Measurements from ENCODE around the gene SREBF1.
A peak's percentile ranks its signal among the peaks of the same experiment; 100 is the strongest.

The SREBF1 gene

DNA sequence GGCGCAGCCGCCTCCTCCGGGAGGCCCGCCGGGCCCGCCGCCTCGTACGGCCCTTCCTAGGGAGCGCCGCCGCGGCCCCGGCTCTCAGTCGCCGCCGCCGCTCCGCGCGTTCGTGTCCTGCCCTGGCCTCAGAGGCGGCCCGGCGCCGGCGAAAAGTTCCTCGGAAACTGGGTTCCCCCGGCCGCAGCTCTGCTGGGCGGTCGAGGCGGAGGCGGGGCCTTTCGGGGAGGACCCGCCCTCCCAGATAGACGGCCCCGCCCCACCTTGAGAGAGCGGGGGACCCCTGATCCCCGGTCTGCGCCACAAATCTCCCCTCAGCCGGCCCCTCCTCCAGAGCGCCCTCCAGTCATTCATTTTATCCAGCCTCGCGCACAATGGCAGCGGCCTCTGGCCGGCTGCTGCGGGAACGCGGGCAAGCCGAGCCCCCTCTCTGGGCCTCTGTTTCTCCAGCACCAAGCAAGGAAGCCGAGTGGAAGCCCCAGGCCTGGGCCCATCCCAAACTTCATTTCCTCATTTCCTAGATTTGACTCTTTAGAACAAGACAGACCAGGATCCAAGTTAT is at the start of gene SREBF1:
TSS of gene SREBF1 (minus strand) at position 169 of the 562 bp plus-strand sequence. CDS start 169 bp downstream, outside the sequence.
- H3K36me3 ChIP-seq (replicated peaks) = peaks cover 16% of the 10 kb centered on the region
- peak; percentile 14 to 74 for DNase-seq (ENCODE audit: low spot score in 2 of 2)
- in situ Hi-C loops (cut with MboI; ENCODE audit: low sequenced_read_pairs) = no loop called here
- H3K4me1 ChIP-seq = peaks cover 58% of the 10 kb centered on the region
- peak within 1 kb of the TSS; percentile 79 for H3K4me3 ChIP-seq
- H3K9me3 ChIP-seq = no peaks in the 10 kb centered on the region
- H3K27me3 ChIP-seq (ENCODE audit: low read depth) = no peaks in the 10 kb centered on the region

GRCh38 chr17:17886226-17886625 is 49.4 kb upstream of the SREBF1 start:
- Histone ChIP-seq H3K4me3 (no peak overlapping the region), H3K36me3 (replicated peaks) (no peaks in the 10 kb centered on the region), H3K27me3 (ENCODE audit: low read depth) (no peaks in the 10 kb centered on the region), H3K4me1 (no peaks in the 10 kb centered on the region), H3K9me3 (no peaks in the 10 kb centered on the region)
- no peak for DNase-seq (ENCODE audit: low spot score in 2 of 2)
- in situ Hi-C loops (cut with MboI; ENCODE audit: low sequenced_read_pairs) = no loop called here

DNA sequence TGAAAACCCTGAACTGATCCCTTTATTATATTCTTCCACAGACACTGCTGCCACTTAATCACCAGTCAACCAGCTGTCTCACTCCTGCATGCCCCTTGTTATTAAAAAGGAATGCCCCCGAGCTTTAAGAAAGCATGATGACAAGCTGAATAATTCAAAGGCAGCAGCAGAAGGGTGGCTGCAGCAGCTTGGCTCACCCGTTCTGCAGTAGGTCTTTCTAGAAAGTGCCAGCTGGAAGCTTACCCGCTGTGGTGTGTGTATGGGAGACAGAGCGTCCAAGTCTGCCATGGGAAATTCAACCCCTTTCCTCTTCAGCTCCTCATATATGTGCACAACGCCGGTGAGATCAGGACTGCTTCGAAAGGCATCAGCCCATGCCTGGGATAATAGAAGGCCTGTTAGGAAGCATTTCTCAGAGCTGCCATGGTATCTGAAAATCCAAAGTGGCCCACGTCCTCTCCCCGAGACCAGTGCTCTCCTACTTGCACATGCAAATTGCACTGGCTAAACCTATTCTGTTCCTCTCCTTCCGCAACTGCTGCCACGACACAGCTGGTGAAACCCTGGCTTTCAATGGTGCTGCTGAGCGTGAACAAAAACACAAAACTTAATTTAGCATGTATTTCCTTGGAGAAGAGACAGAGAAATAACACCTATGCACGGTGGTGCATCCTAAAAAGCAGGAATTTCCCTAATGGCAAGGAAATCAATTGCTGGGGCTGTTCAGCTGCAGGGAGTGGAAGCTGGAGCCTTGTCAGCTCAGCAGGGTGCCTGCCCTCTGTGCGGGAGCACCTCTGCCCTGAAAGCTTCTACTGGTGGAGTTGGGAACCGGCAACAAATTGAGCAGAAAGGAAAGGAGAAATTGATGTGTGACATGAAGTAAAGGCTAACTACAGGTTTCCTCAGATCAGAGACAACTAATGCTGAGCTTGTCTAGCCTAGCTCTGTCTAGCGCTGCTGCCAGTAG is 47.9 kb upstream of the SREBF1 start:
- no peak overlapping the region for H3K4me3 ChIP-seq
- DNase-seq (ENCODE audit: low spot score in 2 of 2) = no peak
- in situ Hi-C loops (cut with MboI; ENCODE audit: low sequenced_read_pairs) = no loop called here
- no peaks in the 10 kb centered on the region for H3K27me3 ChIP-seq (ENCODE audit: low read depth)
- H3K4me1 ChIP-seq = no peaks in the 10 kb centered on the region
- H3K36me3 ChIP-seq (replicated peaks) = no peaks in the 10 kb centered on the region
- H3K9me3 ChIP-seq = no peaks in the 10 kb centered on the region

DNA sequence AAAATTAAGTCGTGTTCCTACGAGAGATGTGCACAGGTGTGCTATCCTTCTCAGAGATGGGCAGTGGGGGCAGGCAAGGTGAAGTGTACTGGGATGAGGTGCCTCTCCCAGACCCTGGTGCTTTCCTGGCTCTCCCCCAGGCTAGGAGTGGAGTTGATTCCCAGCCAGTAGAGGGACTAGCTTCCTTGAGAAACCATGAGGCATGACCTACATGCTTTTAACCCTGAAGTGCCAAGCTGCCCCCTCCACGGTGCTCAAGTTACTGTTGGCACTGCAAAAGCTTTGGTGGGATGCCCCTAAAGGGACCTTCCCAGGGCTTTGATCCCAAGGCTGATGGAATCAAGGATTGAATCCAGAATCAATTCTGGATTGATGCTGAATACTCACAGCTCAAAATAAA is 47.0 kb upstream of the SREBF1 start:
- no peak for DNase-seq (ENCODE audit: low spot score in 2 of 2)
- Histone ChIP-seq H3K36me3 (replicated peaks) (0 out of 2 replicates have a peak, but pooled peaks cover 1% of the 10 kb centered on the region), H3K4me1 (no peaks in the 10 kb centered on the region), H3K4me3 (no peak overlapping the region), H3K27me3 (ENCODE audit: low read depth) (no peaks in the 10 kb centered on the region), H3K9me3 (no peaks in the 10 kb centered on the region)
- in situ Hi-C loops (cut with MboI; ENCODE audit: low sequenced_read_pairs) = no loop called here

GRCh38 chr17:17882082-17882581 is 45.3 kb upstream of the SREBF1 start:
- Histone ChIP-seq H3K27me3 (ENCODE audit: low read depth) (no peaks in the 10 kb centered on the region), H3K9me3 (no peaks in the 10 kb centered on the region), H3K4me3 (no peak overlapping the region), H3K4me1 (no peaks in the 10 kb centered on the region), H3K36me3 (replicated peaks) (peaks cover 9% of the 10 kb centered on the region)
- in situ Hi-C loops (cut with MboI; ENCODE audit: low sequenced_read_pairs) = no loop called here
- DNase-seq (ENCODE audit: low spot score in 2 of 2) = no peak

GRCh38 chr17:17880577-17881196 is 43.9 kb upstream of the SREBF1 start:
- H3K4me3 ChIP-seq = no peak overlapping the region
- H3K4me1 ChIP-seq = no peaks in the 10 kb centered on the region
- no peak for DNase-seq (ENCODE audit: low spot score in 2 of 2)
- in situ Hi-C loops (cut with MboI; ENCODE audit: low sequenced_read_pairs) = no loop called here
- no peaks in the 10 kb centered on the region for H3K9me3 ChIP-seq
- H3K36me3 ChIP-seq (replicated peaks) = peaks cover 9% of the 10 kb centered on the region
- H3K27me3 ChIP-seq (ENCODE audit: low read depth) = no peaks in the 10 kb centered on the region

DNA sequence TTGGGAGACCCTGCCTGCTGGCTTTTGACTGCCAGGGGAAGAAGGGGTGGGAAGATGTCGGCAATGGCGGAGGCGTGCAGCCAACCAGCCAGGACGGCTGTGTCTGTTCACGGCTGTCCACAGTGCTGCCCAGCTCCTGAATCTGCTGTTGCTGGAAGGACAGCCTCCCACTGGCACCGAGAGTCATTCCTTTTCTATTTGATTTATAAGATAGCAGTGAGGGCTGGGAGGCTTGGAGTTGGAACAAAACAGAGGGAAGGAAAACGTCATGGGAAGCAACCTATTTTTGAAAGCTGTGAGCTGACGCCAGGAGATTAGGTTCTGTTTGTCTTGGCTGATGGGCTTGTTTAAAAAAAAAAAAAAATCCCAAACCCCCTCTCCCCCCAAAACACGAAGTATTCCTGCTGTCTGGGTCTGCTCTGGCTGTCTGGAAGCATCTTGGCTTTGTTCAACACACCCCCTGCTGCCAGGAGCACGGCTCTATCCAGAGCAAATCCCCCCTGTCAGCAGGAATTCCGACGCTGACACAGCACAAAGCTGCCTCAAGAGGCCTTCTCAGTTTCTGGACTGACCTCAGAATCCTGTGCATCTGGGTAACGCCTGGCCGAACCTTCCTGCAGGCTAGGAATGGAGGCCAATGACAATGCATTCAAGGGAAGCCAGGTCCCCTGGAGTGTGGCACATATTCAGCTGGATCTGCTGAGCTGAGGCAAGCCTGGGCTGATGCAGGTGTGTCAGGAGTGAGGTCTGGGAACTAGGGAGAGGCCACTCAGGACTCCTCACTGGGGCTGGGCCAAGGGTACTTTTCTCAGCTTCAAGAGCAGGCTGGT is 41.0 kb upstream of the SREBF1 start:
- Histone ChIP-seq H3K27me3 (ENCODE audit: low read depth) (no peaks in the 10 kb centered on the region), H3K36me3 (replicated peaks) (peaks cover 9% of the 10 kb centered on the region), H3K4me3 (no peak overlapping the region), H3K4me1 (no peaks in the 10 kb centered on the region), H3K9me3 (no peaks in the 10 kb centered on the region)
- no peak for DNase-seq (ENCODE audit: low spot score in 2 of 2)
- in situ Hi-C loops (cut with MboI; ENCODE audit: low sequenced_read_pairs) = no loop called here

GRCh38 chr17:17876959-17877528 is 40.3 kb upstream of the SREBF1 start:
- no peaks in the 10 kb centered on the region for H3K9me3 ChIP-seq
- DNase-seq (ENCODE audit: low spot score in 2 of 2) = no peak
- H3K4me1 ChIP-seq = no peaks in the 10 kb centered on the region
- H3K36me3 ChIP-seq (replicated peaks) = peaks cover 9% of the 10 kb centered on the region
- in situ Hi-C loops (cut with MboI; ENCODE audit: low sequenced_read_pairs) = no loop called here
- no peak overlapping the region for H3K4me3 ChIP-seq
- no peaks in the 10 kb centered on the region for H3K27me3 ChIP-seq (ENCODE audit: low read depth)

- peaks cover 9% of the 10 kb centered on the region for H3K36me3 ChIP-seq (replicated peaks)
- no peaks in the 10 kb centered on the region for H3K9me3 ChIP-seq
- no peaks in the 10 kb centered on the region for H3K27me3 ChIP-seq (ENCODE audit: low read depth)
- no peak for DNase-seq (ENCODE audit: low spot score in 2 of 2)
- H3K4me1 ChIP-seq = peaks cover 2% of the 10 kb centered on the region
- H3K4me3 ChIP-seq = no peak overlapping the region
- in situ Hi-C loops (cut with MboI; ENCODE audit: low sequenced_read_pairs) = no loop called here
Measured at GRCh38 chr17:17874478-17874877, 37.7 kb upstream of the SREBF1 start.

- H3K9me3 ChIP-seq = no peaks in the 10 kb centered on the region
- H3K4me3 ChIP-seq = no peak overlapping the region
- H3K36me3 ChIP-seq (replicated peaks) = peaks cover 5% of the 10 kb centered on the region
- peaks cover 8% of the 10 kb centered on the region for H3K4me1 ChIP-seq
- no peak for DNase-seq (ENCODE audit: low spot score in 2 of 2)
- in situ Hi-C loops (cut with MboI; ENCODE audit: low sequenced_read_pairs) = no loop called here
- H3K27me3 ChIP-seq (ENCODE audit: low read depth) = no peaks in the 10 kb centered on the region
Measured at GRCh38 chr17:17873450-17873991, 36.7 kb upstream of the SREBF1 start.

- Histone ChIP-seq H3K9me3 (no peaks in the 10 kb centered on the region), H3K4me3 (no peak overlapping the region), H3K27me3 (ENCODE audit: low read depth) (no peaks in the 10 kb centered on the region), H3K36me3 (replicated peaks) (no peaks in the 10 kb centered on the region), H3K4me1 (peaks cover 12% of the 10 kb centered on the region)
- in situ Hi-C loops (cut with MboI; ENCODE audit: low sequenced_read_pairs) = no loop called here
- no peak for DNase-seq (ENCODE audit: low spot score in 2 of 2)
Measured at GRCh38 chr17:17872547-17873345, 36.0 kb upstream of the SREBF1 start.

- Histone ChIP-seq H3K36me3 (replicated peaks) (no peaks in the 10 kb centered on the region; the same call in 1 of the 2 replicates), H3K4me1 (peaks cover 12% of the 10 kb centered on the region), H3K4me3 (no peak overlapping the region), H3K9me3 (no peaks in the 10 kb centered on the region), H3K27me3 (ENCODE audit: low read depth) (no peaks in the 10 kb centered on the region)
- in situ Hi-C loops (cut with MboI; ENCODE audit: low sequenced_read_pairs) = no loop called here
- DNase-seq (ENCODE audit: low spot score in 2 of 2) = no peak
Measured at GRCh38 chr17:17871913-17872312, 35.1 kb upstream of the SREBF1 start.
